ENCODE results near the gene VWC2L.

Gene VWC2L

GRCh38 chr2:214484239-214484638 is 73.4 kb downstream of the VWC2L start:
- no peak for DNase-seq (ENCODE audit: insufficient read length, low spot score)
- no peak for FAIRE-seq
- no peak for TF ChIP-seq CTCF (IDR thresholded peaks at IDR 0.05; ENCODE audit: insufficient read depth, missing control alignments)

- FAIRE-seq, result no peak
- TF ChIP-seq CTCF (IDR thresholded peaks at IDR 0.05; ENCODE audit: insufficient read depth, missing control alignments), result no peak
- DNase-seq (ENCODE audit: insufficient read length, low spot score), result no peak
These were observed 73.8 kb downstream of the VWC2L start for GRCh38 chr2:214484701-214485100.

- TF ChIP-seq CTCF (IDR thresholded peaks at IDR 0.05; ENCODE audit: insufficient read depth, missing control alignments), result no peak
- no peak for FAIRE-seq
- DNase-seq (ENCODE audit: insufficient read length, low spot score), result no peak
These were observed 78.3 kb downstream of the VWC2L start for GRCh38 chr2:214489181-214489580.

GRCh38 chr2:214489702-214490101 is 78.8 kb downstream of the VWC2L start:
- no peak for TF ChIP-seq CTCF (IDR thresholded peaks at IDR 0.05; ENCODE audit: insufficient read depth, missing control alignments)
- FAIRE-seq, result no peak
- DNase-seq (ENCODE audit: insufficient read length, low spot score), result no peak

GRCh38 chr2:214492152-214492551 is 81.3 kb downstream of the VWC2L start:
- DNase-seq (ENCODE audit: insufficient read length, low spot score), result no peak
- TF ChIP-seq CTCF (IDR thresholded peaks at IDR 0.05; ENCODE audit: insufficient read depth, missing control alignments), result no peak
- no peak for FAIRE-seq

GRCh38 chr2:214492608-214493007 is 81.8 kb downstream of the VWC2L start:
- DNase-seq (ENCODE audit: insufficient read length, low spot score) (no peak), FAIRE-seq (no peak)
- no peak for TF ChIP-seq CTCF (IDR thresholded peaks at IDR 0.05; ENCODE audit: insufficient read depth, missing control alignments)

- TF ChIP-seq CTCF (IDR thresholded peaks at IDR 0.05; ENCODE audit: insufficient read depth, missing control alignments), result no peak
- DNase-seq (ENCODE audit: insufficient read length, low spot score), result no peak
- no peak for FAIRE-seq
These were observed 86.6 kb downstream of the VWC2L start for GRCh38 chr2:214497489-214497888.
